ENCODE data around the gene RIPK3.
"Not testable (repeated sequence)": the region's sequence is repeated elsewhere in the genome, so short reads cannot be mapped to it uniquely, and the experiment has no call there.

Gene RIPK3

GRCh38 chr14:24339284-24340151, at the start of gene RIPK3:
TSS of gene RIPK3 (minus strand) at chr14:24339991. CDS start at chr14:24339826, 165 bp downstream.
- TF ChIP-seq CTCF (IDR thresholded peaks at IDR 0.05) = no peak
- Histone ChIP-seq H3K27ac (peak within 1 kb of the TSS in 1 of 2 donors; percentile 43), H3K4me3 (peak within 1 kb of the TSS; percentile 59)
- DNase-seq (ENCODE audit: low spot score) = no peak

DNA sequence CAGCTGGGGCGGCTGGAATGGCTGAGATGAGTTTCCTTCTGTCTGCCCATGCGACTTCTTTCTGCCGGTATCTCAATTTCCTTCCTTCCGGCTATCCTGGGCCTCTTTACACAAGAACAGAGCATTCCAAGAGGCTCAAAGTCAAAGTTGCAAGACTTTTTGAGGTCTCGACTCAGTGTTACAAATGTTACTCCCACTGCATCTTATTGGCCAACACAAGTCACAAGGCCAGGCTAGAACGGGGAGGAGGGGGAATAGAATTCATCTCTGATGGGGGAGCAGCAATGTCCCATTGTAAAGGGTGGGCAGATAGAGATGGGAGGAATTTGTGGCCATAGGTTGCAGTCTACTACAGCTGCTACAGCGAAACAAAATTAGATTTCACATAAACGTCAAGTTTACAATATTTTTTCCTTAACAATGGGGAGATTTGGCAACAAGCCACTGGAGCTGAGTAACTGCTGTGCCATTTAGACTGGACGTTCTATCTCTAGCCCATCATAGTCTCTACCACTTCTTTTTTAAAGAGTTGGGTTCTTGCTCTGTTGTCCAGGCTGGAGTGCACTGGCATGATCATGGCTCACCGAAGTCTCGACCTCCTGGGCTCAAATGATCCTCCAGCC, 49.5 kb upstream of the RIPK3 start:
- DNase-seq (ENCODE audit: low spot score) = no peak
- H3K27ac ChIP-seq = no peak overlapping the region
- no peak overlapping the region for H3K4me3 ChIP-seq
- no peak for TF ChIP-seq CTCF (IDR thresholded peaks at IDR 0.05)

DNA sequence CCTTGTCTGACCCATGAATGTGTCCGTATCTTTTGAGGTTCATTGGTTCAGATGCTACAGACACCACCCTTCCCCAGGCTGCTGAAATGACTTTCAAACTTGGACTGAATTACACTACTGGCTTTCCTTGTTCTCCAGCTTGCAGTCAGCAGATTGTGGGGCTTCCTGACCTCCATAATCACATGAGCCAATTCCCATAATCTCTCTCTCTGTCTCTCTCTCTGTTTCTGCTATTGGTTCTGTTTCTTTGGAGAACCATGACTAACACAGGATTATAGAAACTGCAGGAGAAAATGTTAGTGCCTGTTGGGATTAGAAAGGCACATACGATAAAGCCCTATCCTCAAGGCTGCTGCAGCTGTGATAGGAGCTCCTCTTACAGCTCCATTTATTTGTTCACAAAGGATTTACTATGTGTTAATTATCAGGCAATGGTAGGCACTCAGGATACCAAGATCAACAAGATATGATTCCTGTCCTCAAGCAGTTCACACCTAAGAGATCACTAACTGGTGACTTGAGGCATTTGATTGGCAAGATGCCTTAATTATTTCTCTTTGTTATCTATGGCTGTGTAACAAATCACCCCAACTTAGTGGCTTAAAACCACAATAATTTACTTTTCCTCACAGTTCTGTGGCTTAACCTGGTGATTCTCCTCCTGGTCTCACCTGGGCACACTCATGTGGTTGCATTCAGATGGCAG, 48.8 kb upstream of the RIPK3 start:
- Histone ChIP-seq H3K27ac (no peak overlapping the region), H3K4me3 (no peak overlapping the region)
- no peak for TF ChIP-seq CTCF (IDR thresholded peaks at IDR 0.05)
- DNase-seq (ENCODE audit: low spot score) = no peak

- H3K4me3 ChIP-seq; H3K27ac ChIP-seq; DNase-seq (ENCODE audit: low spot score): not testable (repeated sequence)
These were observed 47.8 kb upstream of the RIPK3 start for GRCh38 chr14:24387579-24387978.

DNA sequence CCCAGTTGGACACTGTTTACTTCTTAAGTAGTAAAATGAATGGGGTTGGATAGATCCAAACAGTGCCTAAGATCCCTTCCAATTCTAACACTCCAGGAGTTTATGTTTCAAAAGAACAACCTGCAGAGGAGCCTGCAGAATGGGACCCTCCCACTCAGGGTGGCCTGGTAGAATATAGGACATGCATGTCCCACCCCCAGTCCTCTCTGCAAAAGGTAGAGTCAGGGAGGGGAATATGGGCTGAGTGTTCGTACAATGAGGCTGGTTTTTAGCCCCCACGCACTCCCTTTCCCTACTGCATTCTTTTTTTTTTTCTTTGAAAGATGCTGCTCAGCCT, 47.2 kb upstream of the RIPK3 start:
- no peak for DNase-seq (ENCODE audit: low spot score)

GRCh38 chr14:24385524-24385923, 45.7 kb upstream of the RIPK3 start:
- DNase-seq (ENCODE audit: low spot score) = no peak
- no peak overlapping the region for H3K4me3 ChIP-seq
- TF ChIP-seq CTCF (IDR thresholded peaks at IDR 0.05) = no peak
- no peak overlapping the region for H3K27ac ChIP-seq

More for the DNA sequence above, 47.2 kb upstream of the RIPK3 start:
- H3K27ac ChIP-seq = no peak overlapping the region
- TF ChIP-seq CTCF (IDR thresholded peaks at IDR 0.05) = no peak
- no peak overlapping the region for H3K4me3 ChIP-seq

- TF ChIP-seq CTCF (IDR thresholded peaks at IDR 0.05) = no peak
- Histone ChIP-seq H3K27ac (no peak overlapping the region), H3K4me3 (no peak overlapping the region)
- no peak for DNase-seq (ENCODE audit: low spot score)
These were observed 44.4 kb upstream of the RIPK3 start for GRCh38 chr14:24384169-24384568.

All from coronary artery (tissue), 2 donors.